Stimulated activated CD8-positive, alpha-beta memory T cell treated with anti-CD3 and anti-CD28 coated beads, Interleukin-4, amount 100 ng/mL, for 48 hours (primary cell): ENCODE measurements around the gene CCDC201.

Source experiments
- DNase-seq: peaks from one replicate; pipeline ENCODE4 v3.0.0-alpha.2; 2020

The CCDC201 gene

DNA sequence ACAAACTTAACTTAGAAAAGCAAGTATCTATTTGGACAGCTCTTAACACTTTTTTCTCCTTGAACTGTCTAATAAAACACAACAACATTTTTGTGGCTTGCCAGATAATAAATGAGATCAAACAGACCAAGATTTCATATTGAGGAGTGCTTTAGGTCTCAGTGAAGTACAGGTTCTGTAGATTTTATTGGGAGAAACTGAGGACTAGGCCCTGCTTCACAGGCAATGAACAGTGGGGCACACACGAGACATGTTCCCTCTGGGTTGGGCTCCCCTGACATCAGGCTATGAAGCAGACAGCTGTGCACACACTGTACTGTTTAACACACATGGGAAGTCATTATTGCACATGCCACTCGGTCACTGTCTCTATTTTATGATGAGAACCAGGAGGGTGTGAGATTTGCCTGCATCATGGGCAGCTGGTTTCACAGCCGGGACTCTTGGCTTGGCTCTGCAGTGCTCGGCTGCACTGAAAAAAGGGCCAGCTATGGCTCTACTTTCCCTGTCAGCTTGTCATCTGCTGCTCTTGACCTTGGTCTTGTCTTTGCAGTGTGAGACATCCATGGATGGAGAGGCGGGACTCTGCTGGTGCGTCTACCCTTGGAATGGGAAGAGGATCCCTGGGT is 19.6 kb upstream of the CCDC201 start:
- DNase-seq: no peak

DNA sequence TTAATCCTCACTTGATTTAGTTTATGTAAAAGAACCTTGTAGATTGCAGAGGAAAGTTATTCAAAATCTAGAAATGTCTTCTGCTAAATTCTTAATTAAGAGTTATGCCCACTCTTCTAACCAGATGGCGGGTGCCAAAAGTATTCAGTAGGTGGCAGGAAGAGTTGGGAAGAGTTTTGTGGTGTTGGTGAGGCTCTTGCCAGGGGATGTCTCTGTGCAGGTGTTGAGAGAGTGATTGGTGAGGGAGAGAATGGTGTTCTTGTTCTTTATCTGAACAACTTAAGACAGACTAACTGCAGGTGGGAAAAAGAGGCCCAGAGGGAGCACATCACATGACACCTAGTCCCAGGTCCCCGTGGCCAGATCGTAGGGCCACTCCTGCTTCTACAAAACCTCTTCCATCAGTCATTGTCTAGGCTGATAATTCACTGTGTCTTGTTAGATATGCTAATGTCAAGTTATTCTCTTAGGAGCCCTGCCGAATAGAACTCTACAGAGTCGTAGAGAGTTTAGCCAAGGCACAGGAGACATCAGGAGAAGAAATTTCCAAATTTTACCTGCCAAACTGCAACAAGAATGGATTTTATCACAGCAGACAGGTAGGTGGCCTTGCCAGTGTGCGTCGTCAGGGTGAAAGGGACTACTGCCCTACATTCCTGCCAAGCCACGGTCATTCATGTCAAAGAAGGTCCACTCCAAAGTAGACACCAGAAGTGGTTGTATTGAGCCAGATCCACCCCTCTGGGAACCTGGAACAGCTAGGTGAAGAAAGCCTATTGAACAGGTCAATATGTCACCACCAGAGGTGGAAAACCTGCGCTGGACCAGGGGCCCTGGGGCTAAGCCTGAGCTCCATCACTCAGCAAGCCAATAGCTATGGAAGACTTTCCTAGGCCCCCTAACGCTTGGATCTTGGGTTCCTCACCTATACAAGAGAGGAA is 18.9 kb upstream of the CCDC201 start:
- no peak for DNase-seq

DNA sequence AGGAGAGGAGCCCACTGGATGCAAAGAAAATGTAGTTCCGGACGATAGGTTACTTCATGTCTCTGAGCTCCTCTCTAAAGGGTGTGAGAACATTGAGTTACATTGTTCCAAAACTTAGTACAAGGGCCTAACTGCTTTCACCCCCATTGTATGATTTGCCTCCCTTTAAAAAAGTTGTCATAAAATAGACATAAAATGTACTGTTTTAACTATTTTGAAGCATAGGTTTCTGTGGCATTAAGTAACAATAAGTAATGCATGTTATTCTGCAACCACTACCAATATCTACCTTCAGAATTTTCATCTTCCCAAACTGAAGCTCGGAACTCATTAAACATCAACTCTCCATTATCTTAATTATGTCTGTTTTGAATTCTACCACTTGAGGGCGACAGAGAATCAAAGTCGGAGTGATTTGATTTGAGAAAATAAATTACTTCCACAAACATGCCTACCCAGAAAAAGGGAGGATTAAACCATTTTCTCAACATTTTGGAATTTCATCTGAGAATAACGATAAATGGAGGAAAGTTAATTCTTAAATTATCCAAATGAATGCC is 18.1 kb upstream of the CCDC201 start:
- no peak for DNase-seq

DNA sequence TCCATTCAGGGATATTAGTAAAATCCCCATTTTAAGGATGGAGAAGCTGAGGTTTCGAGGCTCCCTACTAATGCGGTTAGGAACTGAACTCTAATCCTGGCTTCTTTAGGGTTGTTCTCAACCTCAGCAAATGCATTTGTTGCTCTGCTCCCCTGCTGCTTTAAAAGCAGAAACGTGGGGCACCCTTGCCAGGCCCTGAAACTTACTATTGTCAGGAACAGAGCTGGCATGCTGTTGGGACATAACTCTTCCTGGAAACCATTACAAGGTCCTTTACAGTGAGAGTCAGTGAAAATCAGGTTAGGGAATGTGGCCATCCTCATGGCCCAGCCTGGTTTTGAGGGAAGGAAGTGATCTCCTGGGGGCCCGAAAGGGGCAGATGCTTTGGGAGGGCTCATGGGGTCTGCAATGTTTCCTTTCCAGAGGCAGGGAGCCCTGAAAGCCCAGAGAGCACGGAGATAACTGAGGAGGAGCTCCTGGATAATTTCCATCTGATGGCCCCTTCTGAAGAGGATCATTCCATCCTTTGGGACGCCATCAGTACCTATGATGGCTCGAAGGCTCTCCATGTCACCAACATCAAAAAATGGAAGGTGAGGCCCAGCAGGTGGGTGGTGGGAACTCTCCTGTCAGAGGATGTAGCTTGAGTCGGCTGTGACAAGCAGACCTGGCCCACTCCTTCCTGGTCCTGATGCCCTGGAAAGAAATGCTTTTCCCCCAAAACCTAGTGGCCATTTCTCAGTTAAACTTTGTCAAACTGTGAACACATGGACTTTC is 17.4 kb upstream of the CCDC201 start:
- no peak for DNase-seq

DNA sequence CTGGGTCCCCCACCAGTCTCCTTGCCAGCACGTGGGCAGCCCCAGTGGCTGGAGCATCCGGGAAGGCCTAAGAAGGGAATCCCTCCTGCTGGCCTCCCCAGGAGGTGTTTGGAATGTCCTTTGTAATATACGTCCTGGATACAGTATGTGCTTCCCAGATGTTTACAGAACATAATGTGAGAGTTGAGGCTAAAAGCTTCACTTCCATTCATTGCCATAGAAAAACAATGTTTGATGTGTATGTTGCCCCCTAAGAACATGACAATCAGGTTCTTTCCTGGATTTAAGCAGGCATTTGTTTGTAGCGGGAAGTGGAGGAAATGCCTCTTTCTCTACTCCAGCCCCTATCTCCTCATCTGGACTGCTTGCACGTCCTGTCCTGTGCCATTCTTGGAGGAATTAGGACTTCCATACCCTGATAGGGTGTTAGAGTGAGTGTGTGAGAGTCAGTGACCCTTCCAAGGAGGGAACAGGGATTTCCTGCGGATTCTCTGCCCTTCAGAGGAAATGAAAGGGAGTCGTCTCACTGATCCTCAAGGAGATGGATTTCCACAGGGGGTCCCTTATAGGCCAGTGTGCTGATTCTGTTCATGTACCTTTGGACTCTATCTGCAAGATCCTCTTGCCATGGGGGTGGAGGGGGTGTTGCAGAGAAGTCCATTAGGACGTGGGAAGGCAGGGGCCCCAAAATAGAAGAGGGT is 16.6 kb upstream of the CCDC201 start:
- no peak for DNase-seq

DNA sequence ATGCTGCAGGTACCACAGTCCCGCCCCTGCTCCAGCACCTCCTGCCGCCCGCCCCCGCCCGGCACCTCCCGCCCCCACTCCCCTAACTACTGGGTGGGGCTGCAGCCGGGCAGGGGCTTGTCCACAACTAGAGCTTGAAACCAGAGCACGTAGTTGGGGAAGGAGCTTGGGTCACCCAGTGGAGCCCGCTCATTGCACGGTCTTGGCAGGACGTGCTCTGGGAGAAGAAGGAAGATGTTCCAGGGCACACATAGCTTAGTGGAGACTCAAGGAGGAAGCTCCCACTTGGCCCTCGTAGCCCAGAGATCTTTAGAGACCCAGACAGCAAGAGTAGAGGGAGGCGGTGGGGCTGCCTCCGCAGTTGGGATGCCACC is 16.1 kb upstream of the CCDC201 start:
- DNase-seq: no peak

DNA sequence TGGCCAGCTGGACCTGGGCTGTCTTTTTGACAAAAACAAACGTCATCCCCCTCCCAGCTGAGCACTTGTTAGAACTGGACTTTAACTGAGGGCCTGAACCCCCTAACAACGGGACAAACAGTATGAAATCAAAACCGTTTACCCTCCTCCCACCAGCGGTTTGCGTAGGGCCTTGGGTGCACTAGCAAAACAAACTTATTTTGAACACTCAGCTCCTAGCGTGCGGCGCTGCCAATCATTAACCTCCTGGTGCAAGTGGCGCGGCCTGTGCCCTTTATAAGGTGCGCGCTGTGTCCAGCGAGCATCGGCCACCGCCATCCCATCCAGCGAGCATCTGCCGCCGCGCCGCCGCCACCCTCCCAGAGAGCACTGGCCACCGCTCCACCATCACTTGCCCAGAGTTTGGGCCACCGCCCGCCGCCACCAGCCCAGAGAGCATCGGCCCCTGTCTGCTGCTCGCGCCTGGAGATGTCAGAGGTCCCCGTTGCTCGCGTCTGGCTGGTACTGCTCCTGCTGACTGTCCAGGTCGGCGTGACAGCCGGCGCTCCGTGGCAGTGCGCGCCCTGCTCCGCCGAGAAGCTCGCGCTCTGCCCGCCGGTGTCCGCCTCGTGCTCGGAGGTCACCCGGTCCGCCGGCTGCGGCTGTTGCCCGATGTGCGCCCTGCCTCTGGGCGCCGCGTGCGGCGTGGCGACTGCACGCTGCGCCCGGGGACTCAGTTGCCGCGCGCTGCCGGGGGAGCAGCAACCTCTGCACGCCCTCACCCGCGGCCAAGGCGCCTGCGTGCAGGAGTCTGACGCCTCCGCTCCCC is 15.5 kb upstream of the CCDC201 start, which contains the start of gene IGFBP1:
Gene IGFBP1, plus strand, starts transcription at position 304 of the 808 bp plus-strand sequence. Its CDS starts 165 bp downstream, at position 469.
- no peak for DNase-seq

DNA sequence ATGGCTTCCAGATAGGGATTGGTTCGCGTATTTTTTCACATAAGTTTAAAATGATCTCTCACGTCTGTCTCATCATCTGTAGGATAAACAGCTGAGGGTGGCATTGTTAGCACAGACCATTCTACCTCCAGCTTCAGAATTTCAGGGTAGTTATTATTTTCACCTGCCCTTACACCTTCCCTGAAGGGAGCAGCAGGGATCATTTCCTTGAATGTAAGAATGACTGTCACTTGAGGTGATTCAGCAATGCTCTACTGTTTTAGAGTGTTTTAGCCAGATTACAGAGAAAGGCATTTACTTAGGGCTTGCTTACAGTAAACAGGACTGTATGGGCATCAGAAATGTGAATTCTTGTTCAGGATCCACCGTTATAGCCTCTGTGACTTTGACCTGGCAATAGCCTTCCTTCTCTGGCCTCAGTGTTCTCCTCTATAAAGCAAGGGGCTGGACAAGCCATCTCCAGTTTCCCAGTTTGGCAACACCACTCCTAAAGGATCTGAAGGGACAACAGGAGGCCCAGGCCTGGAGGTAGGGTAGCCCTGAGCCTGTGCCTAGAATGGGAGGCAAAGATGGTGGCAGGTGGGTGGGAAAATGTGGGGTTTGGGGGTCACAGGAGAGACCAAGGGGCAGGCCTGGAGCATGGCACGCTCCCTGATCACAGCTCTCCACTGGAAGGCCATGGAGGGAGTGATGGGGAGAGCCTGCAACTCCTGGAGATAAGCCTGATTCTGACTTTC is 14.2 kb upstream of the CCDC201 start:
- no peak for DNase-seq

DNA sequence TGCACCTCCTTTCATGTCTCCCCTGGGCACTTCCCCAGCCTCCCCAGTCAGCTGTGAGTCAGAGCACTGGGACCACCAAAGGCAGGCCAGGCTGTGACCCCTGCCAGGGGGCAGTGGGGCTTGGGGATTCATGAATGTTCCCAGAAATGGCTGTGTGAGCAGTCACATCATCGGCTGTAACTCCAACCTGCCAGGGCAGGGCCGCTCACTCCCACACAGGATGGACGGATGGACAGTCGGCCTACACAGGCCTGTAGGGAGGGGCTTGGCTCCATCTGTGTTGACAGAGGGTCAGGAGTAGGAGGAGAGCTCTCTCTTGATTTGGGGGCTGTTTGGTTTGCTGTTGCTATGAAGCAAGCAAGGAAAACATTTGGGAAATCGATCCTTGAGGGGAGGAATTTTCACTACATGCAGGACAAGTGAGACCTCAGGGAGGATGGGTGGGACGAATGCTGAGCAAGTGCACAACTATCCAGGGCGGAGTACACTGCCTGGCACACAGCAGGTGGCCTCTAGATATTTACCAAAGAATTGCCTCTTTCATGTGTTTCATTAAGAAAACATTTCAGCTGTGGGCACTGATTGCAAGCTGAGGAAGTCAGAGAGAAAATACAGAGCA is 12.5 kb upstream of the CCDC201 start:
- no peak for DNase-seq

DNA sequence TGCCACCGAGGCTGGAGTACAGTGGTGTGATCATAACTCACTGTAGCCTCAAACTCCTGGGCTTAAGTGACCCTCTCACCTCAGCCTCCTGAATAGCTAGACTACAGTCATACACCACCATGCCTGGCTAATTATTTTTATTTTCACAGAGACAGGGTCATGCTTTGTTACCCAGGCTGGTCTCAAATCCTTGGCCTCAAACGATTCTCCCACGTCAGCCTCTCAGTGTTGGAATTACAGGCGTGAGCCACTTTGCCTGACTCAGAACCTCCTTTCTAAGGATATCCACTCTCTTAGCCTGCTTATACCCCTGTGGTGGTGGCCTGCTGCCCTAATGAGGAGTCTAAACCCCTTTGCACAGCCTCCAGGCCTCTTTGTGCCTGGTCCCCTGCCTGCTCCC is 11.3 kb upstream of the CCDC201 start:
- no peak for DNase-seq

DNA sequence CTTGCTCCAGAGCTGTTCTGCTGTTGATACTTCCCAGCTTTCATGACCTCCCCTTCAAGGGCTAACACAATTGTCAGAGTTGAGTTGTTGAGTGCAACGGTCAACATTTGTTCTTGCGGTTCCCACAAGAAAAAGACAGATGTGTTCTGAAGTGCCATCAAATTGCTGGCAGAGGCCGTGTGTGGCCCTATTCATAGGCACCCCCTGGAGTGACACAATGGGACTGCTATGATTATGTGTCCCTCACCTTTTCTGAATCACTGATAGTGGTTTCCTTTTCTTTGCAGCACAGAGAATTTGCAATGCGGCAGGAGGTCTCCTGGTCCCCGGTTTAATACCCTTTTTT is 9.6 kb upstream of the CCDC201 start:
- no peak for DNase-seq

DNA sequence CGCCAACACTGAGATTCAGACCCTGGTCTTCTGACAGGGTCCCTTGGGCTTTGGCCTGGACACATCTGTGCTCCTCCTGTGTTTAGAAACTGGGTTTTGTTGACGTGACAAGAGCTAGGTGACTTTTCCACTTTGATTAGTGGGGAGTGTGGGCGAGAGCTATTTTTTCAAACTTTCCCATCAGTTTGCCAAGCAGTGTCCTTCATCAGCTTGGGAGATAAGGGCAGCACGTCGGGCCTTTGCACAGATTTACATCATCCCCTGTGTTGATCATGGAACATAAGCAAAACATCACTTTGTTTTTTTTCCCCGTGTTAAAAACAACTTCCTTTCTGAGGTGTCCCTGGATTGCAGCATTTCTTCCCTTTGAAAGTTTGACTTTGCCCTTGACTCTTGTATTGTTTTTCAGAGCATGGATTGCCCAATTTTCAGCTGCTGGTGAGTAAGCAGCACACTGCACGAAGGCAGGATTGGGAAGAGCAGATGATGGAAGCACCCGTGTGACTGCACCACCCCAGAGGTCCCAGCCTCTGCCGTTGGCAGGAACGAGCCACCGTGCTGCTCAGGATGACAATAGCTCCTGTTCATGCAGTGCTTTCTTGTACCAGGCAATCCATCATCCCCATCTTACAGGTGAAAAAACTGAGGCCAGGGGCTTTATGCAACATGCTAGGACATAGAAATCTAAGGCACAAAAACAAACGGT is 9.0 kb upstream of the CCDC201 start:
- no peak for DNase-seq

DNA sequence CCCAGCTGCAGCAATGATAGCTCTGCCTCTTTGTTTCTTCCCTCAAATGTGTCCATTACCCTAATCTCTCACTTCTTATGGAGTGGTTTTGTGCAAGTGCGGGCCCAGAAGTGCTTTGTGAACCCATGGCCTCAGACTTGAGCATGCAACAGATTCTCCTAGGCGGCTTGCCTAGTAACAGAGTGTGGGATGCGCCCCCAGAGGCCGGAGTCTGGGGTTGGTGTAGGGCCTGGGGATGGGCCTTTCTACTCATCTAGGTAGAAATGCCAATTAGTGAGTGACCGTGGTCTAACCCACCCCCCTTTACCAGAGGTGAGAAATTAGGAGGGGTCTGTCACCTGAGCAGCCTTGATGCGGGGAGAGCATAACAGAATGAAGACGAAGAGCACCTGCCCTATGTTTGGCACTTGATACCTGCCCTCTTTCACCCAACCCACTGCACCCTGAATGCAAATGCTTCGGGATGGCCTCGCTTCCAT is 8.4 kb upstream of the CCDC201 start:
- no peak for DNase-seq

DNA sequence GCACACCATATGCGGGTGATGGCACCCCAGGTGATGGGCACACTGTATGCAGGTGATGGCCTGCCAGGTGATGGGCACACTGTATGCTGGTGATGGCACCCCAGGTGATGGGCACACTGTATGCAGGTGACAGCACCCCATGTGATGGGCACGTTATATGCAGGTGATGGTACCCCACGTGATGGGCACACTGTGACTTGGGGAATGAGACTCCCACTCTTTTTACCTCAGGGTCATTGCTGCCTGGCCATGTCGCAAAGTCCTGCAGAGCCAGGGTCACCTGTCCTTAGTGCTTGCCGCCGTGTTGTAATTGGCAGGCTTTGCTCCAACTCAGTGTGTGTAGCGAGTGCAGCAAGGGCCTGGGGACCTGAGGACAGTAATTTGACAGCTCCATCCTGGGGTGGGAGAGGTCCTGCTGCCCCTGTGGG is 7.6 kb upstream of the CCDC201 start:
- DNase-seq: no peak

DNA sequence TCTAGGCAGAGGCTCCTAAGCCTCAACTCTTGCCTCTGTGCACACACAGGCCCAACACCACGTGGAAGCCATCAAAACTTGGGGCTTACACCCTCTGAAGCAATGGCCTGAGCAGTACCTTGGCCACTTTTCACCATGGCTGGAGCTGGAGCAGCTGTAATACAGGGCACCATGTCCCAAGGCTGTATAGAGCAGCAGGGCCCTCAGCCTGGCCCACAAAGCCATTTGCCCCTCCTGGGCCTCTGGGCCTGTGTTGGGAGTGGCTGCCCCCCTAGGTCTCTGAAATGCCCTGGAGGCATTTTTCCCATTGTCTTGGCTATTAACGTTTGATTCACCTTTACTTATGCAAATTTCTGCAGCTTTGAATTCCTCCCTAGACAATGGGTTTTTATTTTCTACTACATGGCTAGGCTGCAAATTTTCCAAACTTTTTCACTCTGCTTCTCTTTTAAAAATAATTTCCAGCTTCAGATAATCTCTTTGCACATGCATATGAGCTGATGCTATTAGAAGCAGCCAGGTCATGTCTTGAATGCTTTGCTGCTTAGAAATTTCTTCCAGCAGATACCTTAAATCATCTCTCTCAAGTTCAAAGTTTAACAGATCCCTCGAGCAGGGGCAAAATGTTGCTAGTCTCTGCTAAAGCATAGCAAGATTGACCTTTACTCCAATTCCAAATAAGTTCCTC is 5.7 kb upstream of the CCDC201 start:
- no peak for DNase-seq

DNA sequence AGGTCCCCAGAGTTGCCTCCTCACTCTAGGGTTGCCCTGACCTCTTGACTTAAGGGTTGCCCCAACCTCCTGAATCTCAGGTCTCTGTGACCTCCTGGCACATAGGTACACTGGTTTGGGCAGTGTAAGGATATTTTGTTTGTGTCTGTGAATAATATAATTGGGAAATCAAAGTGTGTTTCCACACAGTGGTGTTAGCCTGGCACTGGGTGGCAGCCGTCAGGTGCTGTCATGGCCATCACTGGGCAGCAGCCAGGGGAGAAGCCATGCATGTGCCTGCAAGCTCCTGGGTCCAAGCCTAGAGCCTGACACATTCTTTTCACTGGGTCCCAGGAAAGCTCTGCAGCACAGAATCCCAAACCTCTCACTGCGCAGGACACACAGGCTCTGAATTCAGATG is 3.6 kb upstream of the CCDC201 start:
- no peak for DNase-seq

DNA sequence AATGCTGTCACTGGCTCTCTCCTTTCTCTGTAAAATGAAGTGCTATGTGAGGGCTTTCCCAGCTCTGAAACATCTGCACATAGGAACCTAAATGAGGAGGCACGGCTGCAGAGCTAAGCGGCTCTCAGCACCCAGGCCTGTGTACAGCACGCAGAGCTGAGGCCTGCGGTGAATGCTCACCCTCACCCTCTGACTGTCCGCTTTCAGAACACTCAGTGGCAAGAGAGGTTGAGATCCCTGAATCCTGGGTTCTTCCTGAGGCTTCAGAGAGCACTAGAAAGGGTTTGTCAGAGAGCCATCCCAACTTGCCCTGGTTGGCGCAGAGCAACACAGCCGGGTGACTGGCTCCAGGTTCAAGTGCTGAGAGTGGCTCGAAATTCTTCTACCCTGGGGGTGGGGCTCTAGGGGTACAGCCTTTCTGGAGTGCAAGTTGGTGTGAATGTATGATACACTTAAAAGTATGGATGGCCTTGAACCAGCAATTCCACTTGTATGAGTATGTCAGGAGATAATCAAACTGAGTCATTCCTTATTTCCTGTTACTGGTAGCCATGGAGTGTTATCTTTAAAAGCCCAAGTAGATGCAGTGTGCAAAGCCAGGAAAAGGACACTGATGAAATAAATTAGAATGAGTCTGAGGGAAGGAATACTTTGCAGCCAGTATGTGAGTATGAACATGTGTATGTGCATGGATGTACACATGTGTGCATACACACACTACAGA is 1.7 kb upstream of the CCDC201 start:
- no peak for DNase-seq

DNA sequence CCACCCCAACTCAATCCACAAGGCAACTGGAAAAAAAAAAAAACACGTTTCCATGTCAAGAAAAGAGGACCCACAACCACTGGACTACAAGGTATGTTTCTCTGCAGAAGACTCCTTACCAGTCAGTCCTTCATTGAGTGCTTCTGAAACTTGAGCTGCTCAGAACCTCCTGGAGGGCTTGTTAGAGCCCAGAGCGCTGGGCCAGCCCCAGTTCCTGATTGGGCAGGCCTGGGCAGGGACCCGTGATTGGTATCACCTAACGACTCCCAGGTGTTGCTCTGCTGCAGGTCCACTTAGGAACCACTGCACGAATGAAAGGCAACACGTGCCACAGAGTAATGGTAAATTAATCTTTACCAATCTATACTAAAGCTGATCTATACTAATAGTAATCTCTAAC is 473 bp upstream of the CCDC201 start:
- DNase-seq: no peak
